ENCODE measurements around the gene AKAP13. TPM values are rescaled to one million over a fixed set of nuclear protein-coding genes. Genes with fewer than 3 reads are reported as not detected.

Gene AKAP13
- total RNA-seq, 1 donor from 2014 or later, result 114 TPM

GRCh38 chr15:85758655-85758978, 378.2 kb downstream of the AKAP13 start:
- Mint-ChIP-seq H3K36me3 (ENCODE audit: insufficient read depth) (peaks cover 9% of the 10 kb centered on the region), H3K4me1 (ENCODE audit: low read depth) (no peaks in the 10 kb centered on the region), H3K27me3 (no peaks in the 10 kb centered on the region), H3K4me3 (ENCODE audit: low read depth) (no peak overlapping the region), H3K9me3 (ENCODE audit: low read depth) (no peaks in the 10 kb centered on the region), H3K27ac (no peak overlapping the region)
- no peak for TF ChIP-seq CTCF (IDR thresholded peaks at IDR 0.05; ENCODE audit: unreplicated experiment)
- DNase-seq (ENCODE audit: low spot score, unreplicated experiment), result no peak

- Mint-ChIP-seq H3K27me3 (no peaks in the 10 kb centered on the region), H3K36me3 (ENCODE audit: insufficient read depth) (peaks cover 7% of the 10 kb centered on the region), H3K4me1 (ENCODE audit: low read depth) (no peaks in the 10 kb centered on the region), H3K9me3 (ENCODE audit: low read depth) (no peaks in the 10 kb centered on the region), H3K27ac (no peak overlapping the region), H3K4me3 (ENCODE audit: low read depth) (no peak overlapping the region)
- DNase-seq (ENCODE audit: low spot score, unreplicated experiment), result no peak
- no peak for TF ChIP-seq CTCF (IDR thresholded peaks at IDR 0.05; ENCODE audit: unreplicated experiment)
Observed at GRCh38 chr15:85759376-85759775, 379.0 kb downstream of the AKAP13 start.

- no peak for TF ChIP-seq CTCF (IDR thresholded peaks at IDR 0.05; ENCODE audit: unreplicated experiment)
- Mint-ChIP-seq H3K9me3 (ENCODE audit: low read depth) (no peaks in the 10 kb centered on the region), H3K4me1 (ENCODE audit: low read depth) (no peaks in the 10 kb centered on the region), H3K27ac (no peak overlapping the region), H3K4me3 (ENCODE audit: low read depth) (no peak overlapping the region), H3K36me3 (ENCODE audit: insufficient read depth) (peaks cover 6% of the 10 kb centered on the region), H3K27me3 (no peaks in the 10 kb centered on the region)
- DNase-seq (ENCODE audit: low spot score, unreplicated experiment), result no peak
Observed at GRCh38 chr15:85760049-85760448, 379.6 kb downstream of the AKAP13 start.

GRCh38 chr15:85760531-85761371, 380.3 kb downstream of the AKAP13 start:
- Mint-ChIP-seq H3K27ac (no peak overlapping the region), H3K4me3 (ENCODE audit: low read depth) (no peak overlapping the region), H3K4me1 (ENCODE audit: low read depth) (no peaks in the 10 kb centered on the region), H3K27me3 (no peaks in the 10 kb centered on the region), H3K9me3 (ENCODE audit: low read depth) (no peaks in the 10 kb centered on the region), H3K36me3 (ENCODE audit: insufficient read depth) (peaks cover 6% of the 10 kb centered on the region)
- no peak for TF ChIP-seq CTCF (IDR thresholded peaks at IDR 0.05; ENCODE audit: unreplicated experiment)
- DNase-seq (ENCODE audit: low spot score, unreplicated experiment), result no peak

- Mint-ChIP-seq H3K4me3 (ENCODE audit: low read depth) (no peak overlapping the region), H3K4me1 (ENCODE audit: low read depth) (peaks cover 8% of the 10 kb centered on the region), H3K9me3 (ENCODE audit: low read depth) (no peaks in the 10 kb centered on the region), H3K27ac (no peak overlapping the region), H3K27me3 (no peaks in the 10 kb centered on the region), H3K36me3 (ENCODE audit: insufficient read depth) (peaks cover 6% of the 10 kb centered on the region)
- no peak for TF ChIP-seq CTCF (IDR thresholded peaks at IDR 0.05; ENCODE audit: unreplicated experiment)
- no peak for DNase-seq (ENCODE audit: low spot score, unreplicated experiment)
Observed at GRCh38 chr15:85761635-85762034, 381.2 kb downstream of the AKAP13 start.

Measured in progenitor cell of endocrine pancreas (in vitro differentiated cells).